Measurements from ENCODE around the gene XG.
"Not testable (repeated sequence)": the region's sequence is repeated elsewhere in the genome, so short reads cannot be mapped to it uniquely, and the experiment has no call there.

The XG gene

DNA sequence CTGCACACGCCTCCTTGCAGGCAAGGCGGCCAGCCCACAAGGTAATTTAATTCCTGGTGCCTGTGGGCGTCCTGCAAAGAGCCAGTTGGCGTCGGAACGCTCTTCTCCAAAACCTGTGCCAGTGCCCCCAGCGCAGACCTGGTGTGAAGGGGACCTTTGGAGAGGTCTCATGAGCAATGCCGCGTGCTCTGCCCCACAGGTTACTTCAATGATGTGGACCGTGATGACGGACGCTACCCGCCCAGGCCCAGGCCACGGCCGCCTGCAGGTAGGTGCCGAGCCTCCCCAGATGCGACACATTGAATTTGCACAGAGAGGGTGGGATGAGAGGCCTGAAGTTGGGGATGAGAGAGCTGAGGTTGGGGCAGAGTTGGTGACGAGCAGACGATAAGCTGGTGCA, 42.5 kb downstream of the XG start:
- Histone ChIP-seq H3K4me2 (ENCODE audit: low read length) (no peak overlapping the region), H3K79me2 (ENCODE audit: control insufficient read depth, low read length) (no peaks in the 10 kb centered on the region), H3K27ac (ENCODE audit: low read depth, low read length) (no peak overlapping the region), H3K9me3 (ENCODE audit: control insufficient read depth, insufficient read depth, low read length) (no peaks in the 10 kb centered on the region), H4K20me1 (ENCODE audit: control insufficient read depth, insufficient read depth, low read depth, low read length) (no peaks in the 10 kb centered on the region), H3K36me3 (ENCODE audit: control insufficient read depth, low read length) (no peaks in the 10 kb centered on the region), H3F3A (ENCODE audit: control insufficient read depth, insufficient read depth) (no peaks in the 10 kb centered on the region), H3K4me1 (ENCODE audit: control insufficient read depth, low read length) (no peaks in the 10 kb centered on the region), H3K4me3 (ENCODE audit: low read length) (no peak overlapping the region), H3K9me2 (replicated peaks; ENCODE audit: control insufficient read depth, low read length) (no peaks in the 10 kb centered on the region), H3K27me3 (ENCODE audit: control insufficient read depth, low read length) (no peaks in the 10 kb centered on the region)
- TF ChIP-seq EZH2phosphoT487 (IDR thresholded peaks at IDR 0.05; ENCODE audit: borderline replicate concordance, low read length), result no peak
- TF ChIP-seq, protein P1, sequence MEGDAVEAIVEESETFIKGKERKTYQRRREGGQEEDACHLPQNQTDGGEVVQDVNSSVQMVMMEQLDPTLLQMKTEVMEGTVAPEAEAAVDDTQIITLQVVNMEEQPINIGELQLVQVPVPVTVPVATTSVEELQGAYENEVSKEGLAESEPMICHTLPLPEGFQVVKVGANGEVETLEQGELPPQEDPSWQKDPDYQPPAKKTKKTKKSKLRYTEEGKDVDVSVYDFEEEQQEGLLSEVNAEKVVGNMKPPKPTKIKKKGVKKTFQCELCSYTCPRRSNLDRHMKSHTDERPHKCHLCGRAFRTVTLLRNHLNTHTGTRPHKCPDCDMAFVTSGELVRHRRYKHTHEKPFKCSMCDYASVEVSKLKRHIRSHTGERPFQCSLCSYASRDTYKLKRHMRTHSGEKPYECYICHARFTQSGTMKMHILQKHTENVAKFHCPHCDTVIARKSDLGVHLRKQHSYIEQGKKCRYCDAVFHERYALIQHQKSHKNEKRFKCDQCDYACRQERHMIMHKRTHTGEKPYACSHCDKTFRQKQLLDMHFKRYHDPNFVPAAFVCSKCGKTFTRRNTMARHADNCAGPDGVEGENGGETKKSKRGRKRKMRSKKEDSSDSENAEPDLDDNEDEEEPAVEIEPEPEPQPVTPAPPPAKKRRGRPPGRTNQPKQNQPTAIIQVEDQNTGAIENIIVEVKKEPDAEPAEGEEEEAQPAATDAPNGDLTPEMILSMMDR (IDR thresholded peaks at IDR 0.05; ENCODE audit: low read depth, low read length, poor library complexity, severe bottlenecking), result no peak

DNA sequence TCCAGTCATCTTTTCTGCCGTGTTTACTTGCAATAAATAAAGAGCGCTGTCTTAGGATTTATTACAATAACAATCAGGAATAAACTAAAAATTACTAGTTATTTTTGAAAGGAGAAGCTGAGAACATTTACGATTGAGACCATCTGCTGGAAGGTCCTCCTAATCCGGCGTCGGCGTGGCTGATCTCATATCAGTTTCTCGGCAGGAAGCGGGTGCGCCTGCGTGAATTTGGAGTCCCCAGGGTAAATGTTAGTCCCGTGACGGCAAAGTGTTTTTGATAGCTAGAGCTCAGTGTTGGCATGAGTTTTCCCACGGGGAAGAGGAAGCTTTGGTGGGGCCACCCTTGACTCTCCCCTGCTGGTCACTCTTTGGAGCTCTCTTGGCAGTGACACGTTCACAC, 45.0 kb downstream of the XG start:
- not testable (repeated sequence) for H3F3A ChIP-seq (ENCODE audit: control insufficient read depth, insufficient read depth); H3K36me3 ChIP-seq (ENCODE audit: control insufficient read depth, low read length); H3K27me3 ChIP-seq (ENCODE audit: control insufficient read depth, low read length); H3K27ac ChIP-seq (ENCODE audit: low read depth, low read length); H3K4me3 ChIP-seq (ENCODE audit: low read length); H3K9me2 ChIP-seq (replicated peaks; ENCODE audit: control insufficient read depth, low read length); H3K4me1 ChIP-seq (ENCODE audit: control insufficient read depth, low read length); H3K9me3 ChIP-seq (ENCODE audit: control insufficient read depth, insufficient read depth, low read length); H3K79me2 ChIP-seq (ENCODE audit: control insufficient read depth, low read length); H4K20me1 ChIP-seq (ENCODE audit: control insufficient read depth, insufficient read depth, low read depth, low read length); H3K4me2 ChIP-seq (ENCODE audit: low read length)

GRCh38 chrX:2799369-2799768, 47.5 kb downstream of the XG start:
- Histone ChIP-seq H3F3A (ENCODE audit: control insufficient read depth, insufficient read depth) (no peaks in the 10 kb centered on the region), H4K20me1 (ENCODE audit: control insufficient read depth, insufficient read depth, low read depth, low read length) (no peaks in the 10 kb centered on the region), H3K36me3 (ENCODE audit: control insufficient read depth, low read length) (no peaks in the 10 kb centered on the region), H3K27me3 (ENCODE audit: control insufficient read depth, low read length) (no peaks in the 10 kb centered on the region), H3K4me2 (ENCODE audit: low read length) (no peak overlapping the region), H3K4me3 (ENCODE audit: low read length) (no peak overlapping the region), H3K27ac (ENCODE audit: low read depth, low read length) (no peak overlapping the region), H3K79me2 (ENCODE audit: control insufficient read depth, low read length) (no peaks in the 10 kb centered on the region), H3K4me1 (ENCODE audit: control insufficient read depth, low read length) (no peaks in the 10 kb centered on the region), H3K9me3 (ENCODE audit: control insufficient read depth, insufficient read depth, low read length) (no peaks in the 10 kb centered on the region), H3K9me2 (replicated peaks; ENCODE audit: control insufficient read depth, low read length) (no peaks in the 10 kb centered on the region)
- TF ChIP-seq, protein P1 (IDR thresholded peaks at IDR 0.05; ENCODE audit: low read depth, low read length, poor library complexity, severe bottlenecking), result no peak
- TF ChIP-seq EZH2phosphoT487 (IDR thresholded peaks at IDR 0.05; ENCODE audit: borderline replicate concordance, low read length), result no peak

DNA sequence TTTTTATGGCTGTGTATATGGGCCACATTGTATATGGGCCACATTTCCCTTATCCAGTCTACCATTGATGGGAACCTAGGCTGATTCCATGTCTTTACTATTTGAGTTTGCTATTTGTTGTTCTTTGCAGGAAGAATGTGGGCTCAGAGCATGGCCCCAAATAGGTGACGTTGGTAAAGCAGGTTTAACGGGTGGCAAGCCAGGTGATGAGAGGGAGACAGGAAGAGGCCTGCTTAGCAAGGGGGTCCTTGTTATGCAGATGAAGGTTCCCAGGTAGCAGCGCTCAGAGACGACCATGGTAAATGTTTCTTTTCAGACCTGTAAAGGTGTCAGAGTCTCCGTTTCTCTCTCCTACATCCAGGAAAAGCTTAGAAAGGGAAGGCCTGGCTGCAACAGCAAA, 48.1 kb downstream of the XG start:
- not testable (repeated sequence) for H3K27me3 ChIP-seq (ENCODE audit: control insufficient read depth, low read length); H4K20me1 ChIP-seq (ENCODE audit: control insufficient read depth, insufficient read depth, low read depth, low read length); H3K27ac ChIP-seq (ENCODE audit: low read depth, low read length); H3K36me3 ChIP-seq (ENCODE audit: control insufficient read depth, low read length); H3K9me3 ChIP-seq (ENCODE audit: control insufficient read depth, insufficient read depth, low read length); H3F3A ChIP-seq (ENCODE audit: control insufficient read depth, insufficient read depth); H3K4me2 ChIP-seq (ENCODE audit: low read length); H3K4me3 ChIP-seq (ENCODE audit: low read length); H3K4me1 ChIP-seq (ENCODE audit: control insufficient read depth, low read length); H3K79me2 ChIP-seq (ENCODE audit: control insufficient read depth, low read length); H3K9me2 ChIP-seq (replicated peaks; ENCODE audit: control insufficient read depth, low read length)

Measured in DOHH2 (cell line).